Tibial nerve (tissue), 4 donors: ENCODE measurements around the gene SFPQ.

Experiments used
- CTCF ChIP-seq, 5 experiments: fragments of 200-600 bp in 3 of 5; fragments of 450-650 bp in 2 of 5; sonication (generic) in 3 of 5; IDR thresholded peaks; one replicate each; pipeline ENCODE4 v1.5.1; 2016 to 2019; ENCODE audit warnings: antibody characterized with exemption in 5 of 5, mild to moderate bottlenecking in 3 of 5, moderate library complexity in 2 of 5
- EP300 ChIP-seq, 2 donors: sonication (generic); formaldehyde crosslinking; IDR thresholded peaks; one replicate each; pipeline ENCODE4 v1.6.1; 2017; ENCODE audit warnings: antibody characterized with exemption in 2 of 2, mild to moderate bottlenecking in 1 of 2

- TF ChIP-seq CTCF (IDR thresholded peaks at IDR 0.05) (no peak), EP300 (IDR thresholded peaks at IDR 0.05) (no peak)
Observed at GRCh38 chr1:35151220-35151619, 41.7 kb downstream of the SFPQ start.
